GM18951 (cell line): ENCODE results near the gene ADAP1.
"Not testable (repeated sequence)": the region's sequence is repeated elsewhere in the genome, so short reads cannot be mapped to it uniquely, and the experiment has no call there.

Experiments
- POLR2A ChIP-seq: IDR thresholded peaks from 4 replicates; pipeline ENCODE4 v1.6.1; 2011; ENCODE audit warnings: mild to moderate bottlenecking; ENCODE audit not compliant: insufficient read length, insufficient read depth; ENCODE audit errors: extremely low read depth
- in situ Hi-C: fragments of 300-500 bp; cut with MboI; formaldehyde crosslinking; loops from one replicate; pipeline ENCODE4 v1.12.0; 2022; ENCODE audit warnings: low sequenced_read_pairs, mixed read lengths, inconsistent platforms; ENCODE audit not compliant: unreplicated experiment

ADAP1 gene

GRCh38 chr7:945556-946255 is 8.8 kb downstream of the ADAP1 start:
- no peak for TF ChIP-seq POLR2A
- in situ Hi-C loops, result no loop called here

DNA sequence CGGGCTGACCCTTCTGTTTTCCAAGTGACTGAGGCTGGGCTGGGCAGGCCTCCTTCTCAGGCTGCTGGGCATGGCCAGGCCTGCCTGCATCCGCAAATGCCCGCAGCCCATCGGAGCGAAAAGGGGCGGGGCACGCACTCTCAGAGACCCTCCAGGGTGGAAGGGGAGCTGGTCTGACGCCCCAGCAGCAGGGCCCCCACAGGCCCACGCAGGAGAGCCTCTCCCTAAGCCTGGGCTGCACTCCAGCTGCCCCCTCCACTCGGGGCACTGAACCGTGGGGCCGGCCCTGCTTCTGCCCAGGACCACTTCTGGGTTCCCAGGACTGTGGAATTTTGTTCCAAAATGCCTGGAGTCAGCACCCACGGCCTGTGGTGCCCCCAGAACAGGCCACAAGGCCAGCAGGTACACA is 9.3 kb downstream of the ADAP1 start:
- in situ Hi-C loops, result no loop called here
- no peak for TF ChIP-seq POLR2A

DNA sequence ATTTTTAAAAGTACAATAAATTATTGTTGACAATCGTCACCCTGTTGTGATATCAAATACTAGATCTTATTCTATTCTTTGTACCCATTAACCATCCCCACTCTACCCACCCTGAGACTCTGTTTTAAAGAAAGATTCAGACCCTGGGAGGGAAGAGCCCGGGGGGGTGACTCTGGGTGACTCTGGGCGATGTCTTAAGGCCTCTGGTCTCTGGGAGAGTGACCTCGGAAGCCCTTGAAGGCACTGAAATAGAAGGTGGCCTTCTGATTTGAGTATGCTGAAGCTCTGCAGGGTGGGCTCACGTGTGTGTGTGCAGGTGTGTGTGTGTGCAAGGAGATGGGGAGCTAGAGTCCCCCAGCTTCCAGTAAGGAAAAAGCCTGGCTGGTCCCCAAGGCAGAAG is 9.7 kb downstream of the ADAP1 start:
- in situ Hi-C loops, result no loop called here

GRCh38 chr7:943793-944192 is 10.7 kb downstream of the ADAP1 start:
- in situ Hi-C loops, result not testable (repeated sequence)

More for the DNA sequence above, 9.7 kb downstream of the ADAP1 start:
- no peak for TF ChIP-seq POLR2A

DNA sequence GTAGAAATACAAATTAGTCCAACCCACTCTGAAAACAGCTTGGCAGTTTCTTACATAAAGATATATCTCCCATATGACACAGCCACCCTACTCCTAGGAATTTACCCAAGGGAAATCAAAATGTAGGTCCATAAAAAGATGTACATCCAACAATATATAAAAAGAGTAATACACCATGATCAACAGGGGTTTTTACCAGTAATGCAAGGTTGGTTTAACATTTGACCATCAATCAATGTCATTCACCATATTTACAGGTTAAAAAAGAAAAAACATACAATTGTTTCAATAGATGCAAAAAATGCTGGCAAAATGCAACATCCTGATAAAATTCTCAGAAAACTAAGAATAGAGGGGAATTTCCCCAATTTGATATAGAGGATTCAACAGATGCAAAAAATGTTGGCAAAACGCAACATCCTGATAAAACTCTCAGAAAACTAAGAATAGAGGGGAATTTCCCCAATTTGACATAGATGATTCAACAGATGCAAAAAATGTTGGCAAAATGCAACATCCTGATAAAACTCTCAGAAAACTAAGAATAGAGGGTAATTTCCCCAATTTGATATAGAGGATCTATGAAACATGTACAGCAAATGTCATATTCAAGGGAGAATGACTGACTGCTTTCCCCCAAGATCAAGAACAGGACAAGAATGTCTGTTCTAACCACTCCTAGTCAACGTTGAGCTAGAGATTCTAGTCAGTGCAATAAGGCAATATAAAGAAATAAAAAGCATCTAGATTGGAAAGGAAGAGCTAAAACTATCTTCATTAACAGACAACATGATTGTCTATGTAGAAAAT is 13.7 kb downstream of the ADAP1 start:
- no peak for TF ChIP-seq POLR2A
- in situ Hi-C loops, result no loop called here

- no peak for TF ChIP-seq POLR2A
- in situ Hi-C loops, result no loop called here
Measured at GRCh38 chr7:939843-940242, 14.6 kb downstream of the ADAP1 start.

DNA sequence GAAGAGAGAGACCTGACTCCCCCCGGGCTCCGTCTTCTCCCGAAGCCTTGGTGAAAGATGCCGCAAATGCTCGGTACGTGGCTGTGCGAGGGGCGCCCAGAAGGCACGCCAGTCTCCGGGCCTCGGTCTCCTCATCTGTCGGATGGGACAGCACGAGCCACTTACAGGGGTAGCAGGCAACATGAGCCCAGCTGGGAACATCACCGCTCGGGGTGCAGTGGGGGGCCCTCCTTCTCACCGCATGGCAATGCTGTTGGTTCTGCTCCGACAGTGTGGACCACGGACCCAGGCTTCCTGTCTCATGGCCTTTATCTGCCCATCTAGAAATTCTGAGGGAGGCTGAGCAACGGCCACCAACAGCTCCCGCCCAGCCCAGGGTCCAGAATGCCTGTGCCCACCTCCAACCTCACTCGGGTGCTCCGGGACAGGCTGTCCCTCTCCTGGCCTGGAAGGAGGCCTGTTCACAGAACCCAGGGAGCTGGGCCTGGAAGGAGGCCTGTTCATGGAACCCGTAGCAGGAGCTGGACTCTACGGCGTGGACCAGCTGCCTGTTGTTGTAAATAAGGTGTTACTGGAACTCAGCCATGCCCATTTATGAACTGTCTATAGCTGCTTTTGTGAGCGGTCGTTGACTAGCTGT is 15.8 kb downstream of the ADAP1 start:
- in situ Hi-C loops, result no loop called here
- TF ChIP-seq POLR2A, result no peak

GRCh38 chr7:937856-938484 is 16.5 kb downstream of the ADAP1 start:
- in situ Hi-C loops, result no loop called here
- TF ChIP-seq POLR2A, result no peak

DNA sequence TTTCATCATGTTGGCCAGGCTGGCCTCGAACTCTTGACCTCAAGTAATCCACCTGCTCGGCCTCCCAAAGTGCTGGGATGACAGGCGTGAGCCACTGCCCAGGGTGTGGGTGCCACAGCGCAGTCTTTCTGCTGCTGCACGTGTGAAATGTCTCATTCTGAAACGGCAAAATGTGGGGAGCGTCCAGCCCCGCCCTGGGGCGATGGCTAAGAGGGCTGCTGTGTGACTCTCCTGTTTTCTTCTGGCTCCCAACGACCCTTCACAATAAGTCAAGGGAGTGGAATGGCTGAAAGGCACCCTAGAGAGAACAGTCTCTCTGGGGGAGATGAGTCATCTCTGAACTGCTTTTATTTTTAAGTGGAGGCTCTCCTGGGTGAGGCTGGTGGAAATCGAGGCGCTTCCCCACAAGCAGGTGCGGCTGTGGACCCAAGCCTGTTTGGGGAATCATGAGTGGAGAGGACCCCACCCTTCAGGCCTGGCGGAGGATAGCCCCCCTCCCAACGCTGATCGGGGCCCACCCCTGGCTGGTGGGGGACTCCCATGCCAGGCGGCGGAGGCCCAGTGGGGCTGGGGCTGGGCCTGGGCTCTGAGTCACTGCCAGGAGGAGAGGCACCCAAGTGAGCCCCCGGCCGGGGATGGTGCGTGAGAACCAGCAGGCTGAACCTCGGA is 18.0 kb downstream of the ADAP1 start:
- no peak for TF ChIP-seq POLR2A
- in situ Hi-C loops, result no loop called here

DNA sequence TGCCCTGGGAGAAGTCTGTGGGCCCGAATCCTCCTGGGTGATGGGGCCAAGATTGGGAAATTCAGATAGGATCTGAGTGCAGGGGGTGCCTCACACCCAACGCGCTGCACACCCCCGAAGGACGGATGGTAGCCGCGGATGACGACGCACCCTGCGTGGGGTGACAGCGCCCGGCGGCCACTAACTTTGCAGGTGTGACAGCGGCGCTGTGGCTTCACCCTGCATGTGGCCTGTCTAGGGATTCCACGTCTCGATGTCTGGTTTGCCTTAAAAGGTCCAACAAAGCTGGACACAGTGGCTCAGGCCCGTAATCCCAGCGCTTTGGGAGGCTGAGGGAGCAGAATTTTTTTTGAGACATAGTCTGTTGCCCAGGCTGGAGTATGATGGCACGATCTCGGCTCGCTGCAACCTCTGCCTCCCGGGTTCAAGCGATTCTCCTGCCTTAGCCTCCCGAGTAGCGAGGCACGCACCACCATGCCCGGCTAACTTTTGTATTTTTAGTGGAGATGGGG is 18.6 kb downstream of the ADAP1 start:
- in situ Hi-C loops, result no loop called here
- TF ChIP-seq POLR2A, result no peak

DNA sequence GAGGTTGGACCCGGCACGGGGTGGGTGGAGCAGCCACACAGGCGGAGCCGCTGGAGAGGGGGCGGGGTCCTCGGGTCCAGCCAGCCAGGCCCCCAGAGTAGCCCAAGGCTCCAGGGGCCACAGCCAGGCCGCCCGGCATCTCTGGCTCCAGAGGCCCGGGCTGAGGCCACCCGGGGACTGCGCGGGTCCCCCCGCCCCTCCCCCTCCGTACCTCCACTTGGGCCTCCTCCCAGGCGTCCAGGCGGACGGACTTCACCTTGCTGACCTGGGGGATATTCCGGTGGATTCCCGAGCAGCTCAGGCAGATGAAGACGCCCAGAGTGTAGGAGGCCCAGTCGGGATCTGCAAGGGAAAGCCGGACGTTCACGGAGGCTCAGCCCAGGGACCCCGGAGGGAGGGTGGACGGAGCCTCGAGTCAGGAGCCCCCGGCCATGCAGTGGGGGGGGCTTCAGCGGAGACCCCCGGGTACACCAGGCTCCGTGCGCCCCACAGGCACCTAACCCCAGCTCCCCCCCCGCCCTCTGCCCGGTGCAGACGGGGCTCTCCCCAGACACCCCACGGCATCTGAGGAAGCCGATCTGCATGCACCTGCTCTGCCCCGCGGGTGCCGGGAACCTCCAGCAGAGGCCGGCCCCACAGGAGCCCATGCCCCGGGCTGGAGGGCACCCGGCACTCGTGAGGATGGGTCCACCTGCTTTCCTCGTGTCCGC is 19.2 kb downstream of the ADAP1 start:
- TF ChIP-seq POLR2A, result no peak
- in situ Hi-C loops, result no loop called here

DNA sequence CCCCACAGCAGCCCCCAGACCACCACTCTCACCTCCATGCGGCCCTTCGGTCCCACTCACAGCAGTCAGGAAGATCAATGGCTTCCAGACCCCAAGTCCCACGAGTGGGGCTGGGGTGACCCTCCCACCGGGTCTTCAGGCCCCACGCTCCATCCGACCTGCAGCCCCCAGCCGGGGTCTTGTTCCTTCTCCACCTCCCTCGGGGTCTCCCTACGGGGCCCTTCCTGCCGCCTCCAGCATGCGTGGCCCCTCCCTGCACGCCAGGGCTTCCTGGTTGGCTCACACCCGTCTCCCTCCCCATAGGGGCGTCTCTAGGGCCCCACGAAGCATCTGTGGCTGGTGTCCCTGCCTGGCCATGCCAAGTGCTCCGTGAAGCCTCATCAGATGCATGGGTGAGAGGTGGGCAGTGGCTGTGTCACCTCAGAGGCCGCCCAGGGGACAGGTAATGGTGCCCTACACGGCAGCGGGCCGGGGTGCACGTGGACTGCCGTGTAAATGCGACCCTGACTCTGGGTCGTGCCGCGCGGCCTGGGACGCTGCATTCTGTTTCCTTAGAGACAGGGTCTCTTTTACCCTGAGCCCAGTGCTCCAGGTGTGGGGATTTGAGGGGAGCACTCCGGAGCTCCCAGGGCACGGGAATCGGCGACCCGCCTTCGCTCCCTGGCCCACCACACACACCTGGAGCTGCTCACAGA is 19.9 kb downstream of the ADAP1 start:
- in situ Hi-C loops, result no loop called here
- TF ChIP-seq POLR2A, result no peak

GRCh38 chr7:932651-932975 is 21.9 kb downstream of the ADAP1 start:
- no peak for TF ChIP-seq POLR2A
- in situ Hi-C loops, result no loop called here
